Measurements from ENCODE around the gene FREM1.

GRCh38 chr9:14881006-14881405, 29.2 kb downstream of the FREM1 start:
- TF ChIP-seq CTCF (IDR thresholded peaks at IDR 0.05) (no peak), ZFX (IDR thresholded peaks at IDR 0.05; ENCODE audit: borderline replicate concordance) (no peak)

Measured in 22Rv1 (cell line).